Left ventricle myocardium inferior (tissue), 1 donor: ENCODE measurements around the gene DICER1. TPM values are rescaled to one million over a fixed set of nuclear protein-coding genes. Genes with fewer than 3 reads are reported as not detected.

ENCODE experiments used
- DNase-seq: peaks from one replicate; pipeline ENCODE4 v3.0.0-alpha.2; 2020
- H3K27ac ChIP-seq: fragments of 200-600 bp; replicated peaks from 2 replicates; pipeline ENCODE4 v1.8.0; 2021
- H3K27me3 ChIP-seq: fragments of 200-600 bp; 2 replicates; pipeline ENCODE4 v1.8.0; 2021; ENCODE audit warnings: low read depth
- H3K36me3 ChIP-seq: fragments of 200-600 bp; 2 replicates; pipeline ENCODE4 v1.8.0; 2021
- H3K4me1 ChIP-seq: fragments of 200-600 bp; 2 replicates; pipeline ENCODE4 v1.8.0; 2021
- H3K4me3 ChIP-seq: fragments of 200-600 bp; 2 replicates; pipeline ENCODE4 v1.8.0; 2021; ENCODE audit warnings: mild to moderate bottlenecking, moderate library complexity
- H3K9me3 ChIP-seq: fragments of 200-600 bp; replicated peaks from 2 replicates; pipeline ENCODE4 v1.8.0; 2021
- CTCF ChIP-seq: fragments of 200-600 bp; IDR thresholded peaks from 2 replicates; pipeline ENCODE4 v1.8.0; 2021; ENCODE audit warnings: antibody characterized with exemption, mild to moderate bottlenecking, borderline replicate concordance
- intact Hi-C: fragments of 100-400 bp; cut with micrococcal nuclease; formaldehyde crosslinking; loops from one replicate; pipeline ENCODE4 v1.11.0; 2022
- total RNA-seq: library from RNA; stranded (reverse); fragmentation: NEBNext Ultra II Directional; extraction: Animal tissue kit (Norgen Biotek cat#: 25700); gene quantifications from one replicate; pipeline ENCODE4 v1.2.1, GENCODE V29; 2021
- donor health status: DM: no; HTN: yes; CAD: no; lungs with severe emphysema.

The DICER1 gene
- total RNA-seq, 1 donor from 2014 or later: 22.1 TPM

GRCh38 chr14:95163666-95164065 is 6.3 kb upstream of the DICER1 start:
- intact Hi-C loops: no loop called here
- Histone ChIP-seq H3K4me1 (peaks cover 16% of the 10 kb centered on the region), H3K27me3 (no peaks in the 10 kb centered on the region), H3K9me3 (peaks cover 19% of the 10 kb centered on the region), H3K27ac (no peak overlapping the region), H3K36me3 (no peaks in the 10 kb centered on the region), H3K4me3 (no peak overlapping the region)
- no peak for DNase-seq
- no peak for TF ChIP-seq CTCF

- H3K4me3 ChIP-seq: no peak overlapping the region
- intact Hi-C loops: no loop called here
- no peaks in the 10 kb centered on the region for H3K27me3 ChIP-seq
- H3K27ac ChIP-seq: no peak overlapping the region
- TF ChIP-seq CTCF: no peak
- peaks cover 21% of the 10 kb centered on the region for H3K4me1 ChIP-seq
- H3K9me3 ChIP-seq: peaks cover 19% of the 10 kb centered on the region
- H3K36me3 ChIP-seq: no peaks in the 10 kb centered on the region
- no peak for DNase-seq
Measured at GRCh38 chr14:95163132-95163531, 5.8 kb upstream of the DICER1 start.

GRCh38 chr14:95162641-95163040 is 5.3 kb upstream of the DICER1 start:
- H3K27ac ChIP-seq: no peak overlapping the region
- DNase-seq: no peak
- peaks cover 19% of the 10 kb centered on the region for H3K9me3 ChIP-seq
- peaks cover 24% of the 10 kb centered on the region for H3K4me1 ChIP-seq
- no peaks in the 10 kb centered on the region for H3K27me3 ChIP-seq
- TF ChIP-seq CTCF: no peak
- intact Hi-C loops: no loop called here
- H3K4me3 ChIP-seq: no peak overlapping the region
- no peaks in the 10 kb centered on the region for H3K36me3 ChIP-seq

GRCh38 chr14:95157048-95157326 is 342 bp downstream of the DICER1 start:
- peak overlapping the region; percentile 97 for H3K27ac ChIP-seq
- peaks cover 56% of the 10 kb centered on the region for H3K4me1 ChIP-seq
- intact Hi-C loops: no loop called here
- no peak for DNase-seq
- H3K27me3 ChIP-seq: no peaks in the 10 kb centered on the region
- TF ChIP-seq CTCF: no peak
- no peaks in the 10 kb centered on the region for H3K36me3 ChIP-seq
- peak overlapping the region; percentile 91 for H3K4me3 ChIP-seq
- no peaks in the 10 kb centered on the region for H3K9me3 ChIP-seq

- no peaks in the 10 kb centered on the region for H3K9me3 ChIP-seq
- H3K27ac ChIP-seq: peak overlapping the region; percentile 97
- no peaks in the 10 kb centered on the region for H3K27me3 ChIP-seq
- H3K36me3 ChIP-seq: no peaks in the 10 kb centered on the region
- H3K4me1 ChIP-seq: peaks cover 62% of the 10 kb centered on the region
- TF ChIP-seq CTCF: no peak
- DNase-seq: peak; percentile 43
- intact Hi-C loops: no loop called here
- peak overlapping the region; percentile 91 for H3K4me3 ChIP-seq
Measured at GRCh38 chr14:95156161-95157047, 925 bp downstream of the DICER1 start.
